ENCODE measurements around the gene ROPN1. TPM values are rescaled to one million over a fixed set of nuclear protein-coding genes. Genes with fewer than 3 reads are reported as not detected.

The ROPN1 gene
- total RNA-seq, 1 experiment from 2014 or later, result not detected

DNA sequence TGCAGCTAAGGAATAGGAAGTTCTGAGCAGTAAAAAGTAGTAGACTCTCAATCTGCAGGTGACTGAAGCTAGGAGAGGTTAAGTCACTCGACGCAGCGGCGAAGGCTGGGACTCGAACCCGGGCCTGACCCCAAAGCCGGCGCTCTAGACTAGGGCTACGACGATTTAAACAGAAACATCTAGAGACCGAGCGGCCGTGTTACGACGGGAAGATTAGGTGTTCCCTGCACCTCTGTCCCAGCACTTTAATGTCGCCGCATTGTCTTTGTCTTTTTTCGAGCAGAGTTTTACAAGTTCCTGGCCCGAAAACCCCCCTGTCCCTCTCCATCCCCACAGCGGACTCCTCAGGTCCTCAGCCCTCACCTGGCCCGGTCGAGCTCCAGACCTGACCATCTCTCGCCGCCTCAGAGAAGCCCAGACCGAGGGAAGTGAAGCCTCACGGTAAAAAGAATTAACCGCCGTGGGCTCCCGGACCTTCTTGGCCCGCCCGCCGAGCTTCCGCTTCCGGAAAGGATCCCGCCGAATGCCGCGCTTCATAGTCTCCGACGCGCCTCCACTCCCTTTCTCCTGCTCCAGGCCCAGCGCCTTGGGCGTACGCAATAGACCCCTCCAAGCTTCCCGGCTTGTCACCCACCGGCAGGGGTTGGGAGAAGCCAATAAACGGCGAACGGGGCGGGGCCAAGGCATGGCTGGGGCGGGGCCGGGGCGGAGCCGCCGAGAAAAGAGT, 31.0 kb downstream of the ROPN1 start, which contains the start of gene CCDC14:
Gene CCDC14 (minus strand): TSS at position 449 of the 727 bp plus-strand sequence. CDS start 56 bp downstream, at position 393.
- Histone ChIP-seq H3K27ac (ENCODE audit: low read depth, low read length) (peak within 1 kb of the TSS; percentile 80), H3K79me2 (ENCODE audit: insufficient read depth, low read length) (peaks cover 38% of the 10 kb centered on the region), H3K4me3 (replicated peaks in 1 of 2; ENCODE audit: low read depth in 1 of 2, low read length in 2 of 2) (peak within 1 kb of the TSS; percentile 94 to 97), H3K27me3 (ENCODE audit: insufficient read depth, low read length) (no peaks in the 10 kb centered on the region), H3K4me1 (ENCODE audit: control insufficient read depth in 1 of 2, insufficient read depth in 2 of 2, low read length in 2 of 2) (peaks cover 5 to 13% of the 10 kb centered on the region in 2 experiments; a peak in 3 of 4 replicates), H3K9me3 (ENCODE audit: control insufficient read depth in 1 of 2, insufficient read depth in 1 of 2, low read depth in 1 of 2, low read length in 2 of 2) (no peaks in the 10 kb centered on the region), H3K36me3 (ENCODE audit: control insufficient read depth in 1 of 2, insufficient read depth in 2 of 2, low read length in 2 of 2) (peaks cover 5% of the 10 kb centered on the region in 2 experiments; a peak in 2 of 4 replicates), H3K9ac (ENCODE audit: low read length) (peak within 1 kb of the TSS; percentile 90), H4K20me1 (ENCODE audit: insufficient read depth) (no peaks in the 10 kb centered on the region), H3K4me2 (ENCODE audit: low read length) (peak within 1 kb of the TSS; percentile 75), H3K9me2 (ENCODE audit: insufficient read depth) (no peaks in the 10 kb centered on the region), H2AFZ (ENCODE audit: low read depth, low read length, poor library complexity, severe bottlenecking) (peak within 1 kb of the TSS; percentile 94)
- intact Hi-C loops (cut with micrococcal nuclease), result no loop called here
- ChIA-PET CTCF (interaction anchor here (0.7 kb wide), 1 partner anchor 14 kb away, joined by 3 read pairs; no protein-coding TSS in a partner anchor), RAD21 (ENCODE audit: low non-redundant PET in 1 of 2, low total read pairs in 2 of 2, uncharacterized antibody in 2 of 2, unreplicated experiment in 2 of 2) (no interaction called here), POLR2A (interaction anchor here (0.7 to 1.3 kb wide), 6 partner anchors 8 to 509 kb away, joined by 3 to 6 read pairs (median 3); no protein-coding TSS in a partner anchor)
- TSS peak; percentile 79 for BruUV-seq (replicated peaks)
- peak; percentile 43; the same call in 1 of the 2 replicates for TF ChIP-seq ELF1 (IDR thresholded peaks at IDR 0.05; ENCODE audit: borderline replicate concordance, low read depth)
- TF ChIP-seq TCF7L2 (IDR thresholded peaks at IDR 0.05; ENCODE audit: borderline replicate concordance, extremely low read depth, insufficient read depth, insufficient read length), result peak; percentile 70
- no peak for TF ChIP-seq ZFX (IDR thresholded peaks at IDR 0.05)
- peak; percentile 75 for TF ChIP-seq POLR2A (IDR thresholded peaks at IDR 0.05; ENCODE audit: borderline replicate concordance, extremely low read depth, insufficient read depth, insufficient read length)
- peak; percentile 74; the same call in 1 of the 2 replicates for TF ChIP-seq MAX (IDR thresholded peaks at IDR 0.05)
- TF ChIP-seq RAD21 (IDR thresholded peaks at IDR 0.05; ENCODE audit: low read depth), result no peak
- TF ChIP-seq, protein P1, sequence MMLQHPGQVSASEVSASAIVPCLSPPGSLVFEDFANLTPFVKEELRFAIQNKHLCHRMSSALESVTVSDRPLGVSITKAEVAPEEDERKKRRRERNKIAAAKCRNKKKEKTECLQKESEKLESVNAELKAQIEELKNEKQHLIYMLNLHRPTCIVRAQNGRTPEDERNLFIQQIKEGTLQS (IDR thresholded peaks at IDR 0.05), result no peak
- TF ChIP-seq YY1 (IDR thresholded peaks at IDR 0.05; ENCODE audit: extremely low read depth, insufficient replicate concordance, low read depth, low read length), result no peak
- peak; percentile 80 for TF ChIP-seq POLR2AphosphoS5 (IDR thresholded peaks at IDR 0.05; ENCODE audit: low read depth, low read length)
- TF ChIP-seq CBX3 (IDR thresholded peaks at IDR 0.05; ENCODE audit: low read depth), result no peak
- TF ChIP-seq SIN3A (IDR thresholded peaks at IDR 0.05; ENCODE audit: low read depth), result peak; percentile 66; the same call in 1 of the 2 replicates
- TF ChIP-seq EZH2phosphoT487 (IDR thresholded peaks at IDR 0.05; ENCODE audit: borderline replicate concordance), result no peak
- ATAC-seq, result peak; percentile 100
- DNase-seq (ENCODE audit: low read depth, low spot score), result peak; percentile 91
